C1 segment of cervical spinal cord (tissue), 14 donors: Measurements from ENCODE around the gene OAT.
A peak's percentile ranks its signal among the peaks of the same experiment; 100 is the strongest.

ENCODE experiments used
- DNase-seq, 14 donors: peaks; one replicate each; lab custom pipeline; 2025; lab: John Stamatoyannopoulos, UW

The OAT gene

DNA sequence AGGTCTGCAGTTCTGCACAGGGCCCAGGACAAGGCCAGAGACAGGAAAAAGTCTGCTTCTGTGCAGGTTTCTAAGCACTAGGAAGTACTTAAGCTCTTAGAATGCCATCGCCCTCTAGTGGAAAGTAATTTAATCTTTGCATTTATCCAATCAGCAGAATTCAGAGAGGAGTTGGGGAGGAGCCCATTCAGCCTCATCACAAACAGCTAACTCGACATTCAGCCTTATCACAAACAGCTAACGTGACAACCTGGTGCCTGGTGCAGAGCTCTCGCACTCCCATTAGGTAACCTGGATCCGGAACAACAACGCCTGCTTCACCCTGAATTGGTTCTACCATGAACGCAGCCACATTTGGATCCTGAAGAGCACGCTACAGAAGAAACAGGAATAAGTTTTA lies 15.2 kb downstream of the OAT start:
- peak in 1 of 14 donors; percentile 21 for DNase-seq

- DNase-seq: no peak
These were observed 16.4 kb downstream of the OAT start for GRCh38 chr10:124402273-124402672.

- DNase-seq: no peak
These were observed 17.1 kb downstream of the OAT start for GRCh38 chr10:124401633-124402032.

DNA sequence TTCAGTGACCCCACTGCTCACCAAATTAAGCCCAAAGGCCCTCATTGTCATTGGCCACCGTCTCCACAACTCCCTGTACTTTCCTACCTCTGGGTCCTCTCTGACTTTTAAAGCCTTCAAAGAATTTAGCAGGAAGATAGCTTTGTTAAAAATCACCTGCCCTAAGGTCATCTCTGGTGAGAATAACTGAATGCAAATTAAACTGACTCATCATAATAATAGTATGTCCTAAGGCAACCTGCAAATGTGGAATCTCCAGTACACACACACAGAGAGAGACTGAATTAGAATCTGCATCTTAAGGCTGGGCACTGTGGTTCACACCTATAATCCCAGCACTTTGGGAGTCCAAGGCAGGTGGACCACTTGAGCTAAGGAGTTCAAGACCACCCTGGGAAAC lies 24.1 kb downstream of the OAT start:
- DNase-seq: no peak

- DNase-seq: no peak
These were observed 25.9 kb downstream of the OAT start for GRCh38 chr10:124392626-124393342.

DNA sequence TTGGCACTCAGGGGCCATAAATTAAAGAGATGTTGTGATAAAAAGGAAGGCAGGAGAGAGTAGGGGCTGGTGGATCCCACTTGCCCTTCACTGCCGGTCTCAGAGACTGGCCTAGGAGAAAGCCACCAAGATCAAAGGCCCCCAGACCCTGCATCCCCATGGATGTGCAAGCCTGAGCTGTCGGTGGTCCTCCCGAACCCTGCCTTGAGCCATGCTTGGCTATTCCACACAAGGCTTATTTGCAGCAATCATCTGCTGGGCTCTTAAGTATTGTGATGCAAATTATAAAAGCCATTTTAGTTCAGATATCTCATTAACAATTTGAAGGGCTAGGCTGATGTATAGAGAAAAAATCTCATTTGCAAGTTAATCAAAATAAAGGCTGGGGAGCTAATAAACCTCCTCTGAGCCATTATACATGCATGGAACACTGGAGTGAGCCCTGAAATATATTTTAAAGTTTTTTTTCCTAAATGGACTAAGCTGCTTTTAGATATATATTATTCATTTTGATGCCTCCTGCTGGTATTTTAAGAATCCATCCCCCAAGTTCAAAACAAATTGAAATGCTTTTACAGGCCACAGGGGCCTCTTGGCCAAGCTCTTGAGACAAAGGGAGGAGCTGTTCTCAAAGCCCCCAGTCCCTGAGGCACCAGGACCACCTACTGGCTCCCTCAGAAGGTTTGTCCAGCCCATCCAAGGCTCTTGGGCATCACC lies 28.1 kb downstream of the OAT start:
- DNase-seq: no peak

GRCh38 chr10:124389613-124390361 lies 28.9 kb downstream of the OAT start:
- DNase-seq: no peak

DNA sequence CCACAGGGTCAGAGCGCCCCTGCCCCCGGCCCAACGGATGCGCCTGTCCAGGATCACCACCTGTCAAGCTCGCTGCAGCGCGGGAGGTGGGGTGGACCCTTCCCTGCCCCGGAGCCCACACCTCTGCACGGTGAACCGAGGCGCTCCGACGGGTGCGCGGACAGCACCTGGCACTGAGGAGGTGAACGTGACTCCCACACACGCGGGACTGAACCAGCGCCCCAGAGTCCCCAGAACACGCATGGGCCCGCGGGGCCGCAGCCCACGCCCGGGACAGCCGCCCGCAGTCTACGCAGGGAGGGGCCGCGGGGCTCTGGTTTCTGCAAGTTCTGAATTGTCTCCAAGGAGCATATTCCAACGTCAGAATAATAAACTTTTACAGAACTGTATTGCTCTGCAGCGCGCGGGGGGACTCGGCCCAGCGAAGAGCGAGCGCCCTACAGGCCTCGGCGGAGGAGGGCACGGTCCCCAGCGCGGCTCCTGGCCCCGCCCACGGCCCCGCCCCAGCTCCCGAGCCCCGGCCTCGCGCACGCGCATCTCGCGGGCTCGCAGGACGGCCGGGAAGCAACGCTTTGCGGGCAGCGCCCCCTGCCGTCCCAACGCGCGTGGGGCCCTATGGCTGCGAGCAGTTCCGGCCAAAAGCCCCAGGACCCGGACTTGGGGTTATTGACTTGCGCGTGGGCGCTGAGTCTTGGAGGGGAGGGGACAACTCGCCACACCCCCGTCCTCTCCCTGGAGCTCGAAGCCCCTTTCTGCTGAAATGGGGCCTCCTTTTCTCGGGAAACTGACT lies 29.7 kb downstream of the OAT start:
- DNase-seq: peak; percentile 13 to 91 (median 70)

- DNase-seq: no peak
These were observed 30.3 kb downstream of the OAT start for GRCh38 chr10:124388476-124388822.

DNA sequence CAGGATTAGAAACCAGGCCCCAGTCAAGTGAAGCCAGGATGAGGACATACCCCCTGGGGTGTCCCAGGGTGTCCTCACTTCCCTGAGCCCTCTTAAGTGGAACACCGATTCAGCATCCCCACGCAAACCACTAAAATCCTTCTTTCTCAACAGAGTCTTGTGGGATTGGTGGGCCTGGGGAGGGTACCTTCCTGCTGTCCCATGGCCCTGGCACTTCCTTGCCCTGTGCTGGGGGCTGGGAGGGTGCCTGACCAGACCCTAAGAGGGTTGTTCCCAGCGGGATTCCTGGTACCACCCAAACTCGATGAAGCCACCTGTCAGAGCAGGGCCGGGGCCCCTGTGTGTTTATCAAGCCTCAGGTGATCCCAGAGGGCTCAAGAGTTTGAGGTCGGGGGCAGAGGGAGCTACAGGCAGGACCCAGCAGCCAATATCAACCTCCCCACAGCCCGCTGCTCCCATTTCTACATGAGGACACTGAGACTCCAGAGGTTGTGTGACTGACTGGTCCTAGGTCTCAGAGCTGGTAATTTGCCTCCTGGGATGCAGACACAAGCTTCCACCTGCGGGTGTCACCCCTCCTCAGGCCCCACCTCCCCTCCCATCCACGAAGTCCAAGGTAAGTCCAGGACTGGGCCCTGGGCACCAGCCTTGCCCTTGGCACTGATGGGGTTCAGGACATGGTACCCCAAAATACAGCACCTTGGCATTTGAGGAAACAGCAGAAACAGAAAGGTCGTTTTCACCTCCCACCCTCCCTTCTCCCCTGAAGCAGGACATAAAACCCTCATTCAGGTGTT lies 31.4 kb downstream of the OAT start:
- no peak for DNase-seq

GRCh38 chr10:124386186-124387077 lies 32.3 kb downstream of the OAT start:
- no peak for DNase-seq

GRCh38 chr10:124385627-124386185 lies 33.0 kb downstream of the OAT start:
- DNase-seq: no peak

DNA sequence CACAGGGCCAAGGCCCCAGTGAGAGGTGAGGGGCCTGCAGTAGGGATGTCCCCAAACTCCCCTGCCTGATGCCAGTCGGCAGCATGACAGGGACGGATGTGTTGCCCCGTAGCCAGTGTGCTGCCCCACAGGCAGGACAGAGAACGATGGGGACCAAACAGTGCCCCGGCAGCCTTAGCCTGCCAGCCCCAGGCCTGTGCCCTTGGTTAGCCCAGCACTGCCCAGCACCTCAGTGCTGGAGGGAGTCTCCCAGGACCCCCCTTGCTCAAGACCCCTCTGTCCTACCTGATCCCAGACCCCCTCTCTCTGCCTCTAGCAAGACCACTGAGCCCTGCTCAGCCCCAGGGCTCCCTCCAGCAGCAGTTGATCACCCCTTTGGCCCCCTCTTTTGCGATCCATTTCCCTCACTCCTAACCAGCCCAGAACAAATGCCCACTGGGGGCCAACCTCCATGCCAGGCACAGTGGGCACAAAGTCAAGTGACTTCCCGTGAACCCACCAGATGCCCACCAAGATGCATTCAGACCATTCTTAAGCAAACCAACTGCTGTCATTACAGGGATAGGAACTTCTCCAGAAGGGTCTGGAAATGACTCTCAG lies 34.0 kb downstream of the OAT start:
- no peak for DNase-seq

DNA sequence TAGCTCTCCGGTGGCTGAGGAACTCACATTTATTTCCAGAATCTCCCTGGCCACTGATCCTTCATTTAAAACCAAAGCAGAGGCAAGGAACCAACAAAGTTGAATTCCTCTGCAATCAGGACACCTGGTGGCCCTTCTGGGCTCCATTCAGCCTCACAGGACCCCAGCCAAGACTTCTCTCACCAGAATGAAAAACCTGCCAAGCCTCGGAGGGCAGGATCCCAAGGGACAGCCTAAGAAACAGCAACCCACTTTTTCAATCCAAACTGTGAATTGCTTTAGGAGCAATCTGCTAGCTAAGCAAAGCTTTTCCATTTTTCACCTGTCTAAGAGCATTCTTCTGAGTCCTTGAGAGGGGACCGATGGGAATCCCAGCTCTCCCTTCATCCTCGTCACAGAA lies 34.6 kb downstream of the OAT start:
- peak in 2 of 14 donors; percentile 9 to 19 for DNase-seq

- DNase-seq: no peak
These were observed 35.2 kb downstream of the OAT start for GRCh38 chr10:124383496-124383895.

- no peak for DNase-seq
These were observed 37.6 kb downstream of the OAT start for GRCh38 chr10:124381011-124381611.

- no peak for DNase-seq
These were observed 38.3 kb downstream of the OAT start for GRCh38 chr10:124380256-124380995.

DNA sequence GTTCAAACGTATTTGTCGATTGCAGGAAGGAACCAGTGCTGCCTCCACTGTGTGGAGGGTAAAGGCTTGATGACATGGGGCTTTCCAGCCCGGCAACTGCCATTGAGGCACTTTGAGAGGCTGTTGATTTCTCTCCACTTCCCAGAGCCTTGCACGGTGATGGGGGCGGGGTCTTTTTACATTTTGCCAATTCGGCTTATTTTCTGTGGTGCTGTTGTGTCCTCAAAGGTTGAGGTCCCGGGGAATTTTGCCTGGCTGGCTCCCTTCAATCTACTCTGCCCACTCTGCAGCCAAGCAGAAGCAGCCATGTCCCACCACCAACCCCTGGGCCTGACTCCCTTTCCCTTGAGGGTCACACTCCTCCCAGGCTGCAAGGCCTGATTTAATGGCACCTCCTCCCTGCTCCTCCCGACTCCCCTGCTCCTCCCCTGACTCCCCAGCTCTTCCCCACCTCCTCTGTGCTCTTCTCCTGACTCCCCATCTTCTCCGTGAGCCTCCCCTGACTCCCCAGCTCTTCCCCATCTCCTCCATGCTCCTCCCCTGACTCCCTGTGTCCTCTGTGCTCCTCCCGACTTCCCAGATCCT lies 39.0 kb downstream of the OAT start:
- DNase-seq: no peak
